EH (cell line): ENCODE measurements around the gene BNC2.

Source experiments
- DNase-seq: peaks from one replicate; pipeline ENCODE4 v3.0.0-alpha.2; 2015; ENCODE audit warnings: low read depth

Gene BNC2

DNA sequence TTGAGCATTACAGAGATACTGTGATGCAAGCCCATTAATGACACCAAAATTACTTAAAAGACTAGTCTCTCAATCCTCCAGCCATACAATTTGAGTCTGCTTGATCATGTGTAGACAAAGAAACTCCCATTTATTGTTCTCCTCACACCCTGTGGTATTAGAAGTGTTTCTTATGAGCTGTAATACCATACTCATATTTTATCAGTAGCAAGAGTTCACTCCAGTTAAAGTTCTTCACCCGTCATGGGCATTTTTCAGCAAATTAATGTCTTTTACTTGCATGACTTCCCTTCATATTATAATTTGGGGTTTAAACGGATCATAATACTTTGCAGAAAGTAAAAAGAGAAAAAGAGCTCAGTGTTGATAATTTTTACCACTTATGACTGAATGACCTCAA, 242.9 kb downstream of the BNC2 start:
- DNase-seq = no peak

DNA sequence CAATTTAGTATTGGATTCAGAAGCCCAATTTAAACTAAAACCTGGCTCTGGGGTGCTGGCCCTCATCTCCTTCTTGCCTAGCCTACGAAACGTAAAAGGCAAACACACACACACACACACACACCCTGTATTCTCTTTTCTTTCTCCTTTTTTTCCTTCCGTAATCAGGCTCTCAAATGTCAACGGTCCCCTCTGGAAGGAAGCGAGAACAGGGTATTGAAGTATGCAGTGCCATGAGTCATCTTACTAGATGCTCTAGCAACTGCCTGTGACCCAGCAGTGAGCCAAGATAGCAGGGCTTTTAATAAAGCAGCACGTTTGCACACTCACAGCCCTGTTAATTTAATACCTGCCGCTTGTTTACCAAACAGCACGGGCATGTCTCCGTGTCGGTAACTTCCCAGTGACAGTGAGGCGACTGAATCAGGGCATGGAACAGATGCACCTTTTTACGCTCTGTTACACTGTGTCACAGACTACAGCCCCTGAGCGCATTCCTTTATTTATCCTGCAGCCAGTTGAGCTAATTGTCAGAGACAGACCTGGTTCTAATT, 243.8 kb downstream of the BNC2 start:
- peak; percentile 90 for DNase-seq

DNA sequence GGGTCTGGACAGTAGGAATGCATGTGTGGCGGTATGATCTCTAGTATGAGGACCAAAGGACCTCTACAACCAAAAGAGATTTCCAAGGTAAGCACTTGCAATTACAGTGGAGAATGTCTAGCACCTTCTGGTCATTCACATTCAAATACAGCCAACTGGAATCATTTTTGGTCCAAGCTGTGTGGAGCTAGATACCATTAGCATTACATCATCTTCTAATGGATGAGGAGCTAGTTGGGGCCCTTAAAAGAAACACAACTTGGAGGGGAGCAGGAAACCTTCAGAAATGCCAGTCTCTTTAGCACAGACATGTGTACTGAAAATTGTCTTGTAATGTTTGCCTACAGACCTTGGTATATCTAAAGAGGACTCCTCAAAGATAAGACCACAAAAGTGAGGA, 244.7 kb downstream of the BNC2 start:
- peak; percentile 70 for DNase-seq

DNA sequence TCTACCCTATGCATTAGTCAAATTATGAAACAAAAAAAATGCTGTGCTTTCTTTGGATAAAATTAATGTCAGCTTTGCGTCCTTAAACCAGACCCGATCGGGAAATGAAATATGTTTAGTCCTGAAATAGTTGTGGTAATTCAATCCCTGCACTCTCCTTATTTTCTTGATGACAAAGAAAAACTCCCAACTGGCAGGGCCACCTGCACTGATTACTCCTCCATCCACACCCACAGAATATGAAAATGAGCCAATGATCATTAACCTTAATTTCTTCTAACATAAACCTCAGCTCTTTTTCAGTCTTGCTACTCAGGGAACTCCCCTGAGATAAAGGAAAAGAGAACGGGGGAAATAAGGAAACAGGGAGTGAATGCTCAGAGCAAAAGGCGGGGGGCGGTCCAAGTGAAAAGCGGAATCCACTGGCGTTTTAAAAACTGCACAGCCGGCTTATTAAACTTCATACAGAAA, 245.3 kb downstream of the BNC2 start:
- no peak for DNase-seq

DNA sequence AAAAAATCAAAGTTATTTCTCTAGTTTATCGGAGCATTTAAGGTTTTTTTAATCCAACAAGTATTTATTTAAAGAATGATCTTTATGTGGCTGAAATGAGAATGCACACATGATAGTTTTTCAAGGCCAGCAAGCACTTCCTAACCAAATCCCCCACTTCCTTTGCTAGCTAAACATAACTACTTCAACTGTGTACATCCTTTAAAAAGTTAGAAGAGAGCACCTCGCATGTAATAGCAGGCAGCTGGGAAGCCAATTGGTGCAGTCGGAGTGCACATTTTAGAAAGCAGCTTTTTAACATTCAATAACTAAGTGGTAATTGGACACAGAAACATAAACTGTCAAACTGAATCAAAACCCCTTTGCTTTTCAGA, 245.7 kb downstream of the BNC2 start:
- no peak for DNase-seq

DNA sequence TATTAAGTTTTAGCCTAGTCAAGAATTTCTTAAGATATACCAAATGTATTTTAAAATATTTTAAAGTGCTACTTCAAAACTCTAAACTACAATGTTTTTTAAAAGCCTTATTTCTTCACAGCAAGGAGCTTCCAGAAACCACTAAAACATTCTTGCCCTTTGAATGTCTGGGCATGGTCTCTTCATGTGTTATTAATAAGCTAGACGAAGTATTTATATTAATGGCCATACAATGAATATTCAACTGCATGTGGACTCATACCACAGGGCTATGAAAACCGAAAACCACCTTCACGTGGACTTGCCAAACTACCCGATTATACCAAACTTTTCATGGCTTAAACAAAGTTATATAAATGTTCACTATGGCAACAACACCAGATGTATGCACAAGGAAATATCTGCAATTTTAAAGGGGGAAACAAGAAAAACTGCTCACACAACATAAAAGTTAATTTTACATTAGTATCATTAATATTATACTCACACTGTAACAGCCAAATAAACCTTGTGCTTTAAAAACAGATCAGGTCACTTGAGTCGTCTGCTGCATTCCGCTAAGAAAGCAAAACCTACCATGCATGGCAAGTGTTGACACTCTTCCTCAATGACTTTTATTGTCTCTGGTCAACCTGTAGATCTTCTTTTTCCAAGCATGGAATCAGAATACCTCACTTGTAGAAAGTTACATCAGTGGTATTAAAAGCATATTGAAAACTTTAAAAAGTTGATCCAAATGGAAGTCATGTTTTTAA, 246.3 kb downstream of the BNC2 start:
- DNase-seq = no peak

DNA sequence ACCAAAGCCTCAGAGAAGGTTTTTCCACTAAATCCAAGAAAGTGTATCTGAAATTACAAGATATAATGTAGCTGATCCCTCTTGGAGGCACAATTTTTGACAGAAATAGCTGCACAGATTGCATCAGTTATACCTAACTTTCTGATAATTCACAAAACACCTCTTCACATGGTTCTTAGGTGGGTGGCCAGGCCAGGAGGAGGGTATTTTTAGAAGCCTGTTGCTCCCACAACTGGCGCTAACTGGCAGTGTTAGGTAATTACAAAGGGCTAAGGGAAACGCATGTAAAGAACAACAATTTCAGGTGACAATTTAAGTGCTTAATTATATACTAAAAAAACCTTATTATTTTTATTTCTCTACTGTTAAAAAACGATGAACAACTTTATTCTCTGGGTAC, 247.9 kb downstream of the BNC2 start:
- no peak for DNase-seq

DNA sequence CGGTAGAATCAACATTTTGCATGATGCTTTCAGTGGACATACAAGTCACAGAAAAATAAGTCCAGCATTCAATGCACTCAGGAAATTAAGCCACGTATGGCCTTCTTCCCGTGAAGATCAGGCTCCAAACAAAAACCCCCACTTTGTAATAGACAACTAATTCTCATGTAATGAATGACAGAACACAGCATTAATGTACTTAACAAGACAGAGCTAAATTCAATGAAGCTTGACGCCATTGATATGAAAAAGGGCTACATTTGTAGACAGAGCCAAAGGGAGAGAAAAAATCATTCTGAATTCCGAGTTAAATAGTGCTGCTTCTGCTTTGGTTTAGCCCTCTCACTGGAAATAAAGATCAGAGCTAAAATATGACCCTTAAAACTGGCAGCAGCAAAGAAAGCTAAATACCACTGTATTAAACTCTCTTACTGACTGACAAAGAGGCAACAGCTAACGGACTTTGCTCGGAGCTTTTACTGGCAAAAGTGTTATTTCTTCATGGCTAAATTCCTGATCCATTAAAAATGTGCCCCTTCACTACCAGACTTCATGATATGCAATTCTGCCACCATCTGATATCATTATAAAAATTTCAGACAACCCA, 250.5 kb downstream of the BNC2 start:
- no peak for DNase-seq

DNA sequence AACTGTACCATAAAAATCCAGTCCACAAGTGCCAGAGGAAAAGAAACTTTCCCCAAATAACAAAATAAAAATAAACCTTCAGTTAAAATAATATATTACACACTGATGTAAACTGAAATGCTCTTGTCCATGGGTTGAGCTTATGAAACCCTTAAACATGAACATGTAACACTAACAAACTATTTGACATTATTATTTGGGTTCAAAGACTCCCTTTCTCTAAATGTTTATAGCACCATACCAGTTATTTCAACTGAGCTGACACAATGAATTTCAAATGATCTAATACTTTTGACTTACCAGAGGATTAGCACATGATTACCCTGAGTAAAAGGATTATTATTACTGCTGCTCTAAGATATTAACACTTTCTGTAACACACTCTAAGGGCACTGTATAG, 251.1 kb downstream of the BNC2 start:
- no peak for DNase-seq

DNA sequence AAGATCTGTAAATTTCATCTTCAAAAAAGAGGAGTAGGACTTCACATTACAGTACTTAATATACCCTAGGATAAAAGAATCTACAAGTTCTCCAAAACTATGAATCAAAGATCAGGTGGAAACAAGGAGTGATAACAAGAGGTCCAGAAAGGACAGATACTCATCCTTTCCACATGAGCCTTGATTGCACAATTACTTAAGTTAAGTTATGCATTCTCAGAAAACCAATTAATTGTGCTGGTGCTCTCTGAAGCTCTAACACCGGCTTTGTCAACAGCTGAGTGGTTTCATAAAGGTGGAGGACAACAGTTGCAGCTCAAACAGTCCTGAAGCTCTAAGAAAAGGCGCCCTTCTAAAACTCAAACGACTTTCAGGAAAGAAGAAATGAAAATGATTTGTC, 251.9 kb downstream of the BNC2 start:
- peak; percentile 5 for DNase-seq

DNA sequence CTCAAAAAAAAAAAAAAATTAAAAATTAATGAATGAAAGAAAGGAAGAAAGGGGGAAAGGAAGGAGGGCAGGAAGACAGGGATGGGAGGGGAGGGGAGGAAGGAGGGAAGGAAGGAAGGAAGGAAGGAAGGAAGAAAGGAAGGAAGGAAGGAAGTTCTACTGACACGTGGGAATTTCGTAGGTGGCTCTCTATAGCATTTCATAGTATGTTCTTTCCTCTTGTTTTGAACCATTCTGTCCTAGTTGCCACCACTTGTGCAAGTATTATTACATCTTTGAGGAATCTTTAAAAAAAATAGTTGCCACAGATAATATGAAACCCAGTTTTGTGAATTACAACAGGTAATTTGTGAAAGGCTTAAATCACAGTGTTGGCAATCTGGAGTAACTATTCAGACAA, 253.8 kb downstream of the BNC2 start:
- no peak for DNase-seq

DNA sequence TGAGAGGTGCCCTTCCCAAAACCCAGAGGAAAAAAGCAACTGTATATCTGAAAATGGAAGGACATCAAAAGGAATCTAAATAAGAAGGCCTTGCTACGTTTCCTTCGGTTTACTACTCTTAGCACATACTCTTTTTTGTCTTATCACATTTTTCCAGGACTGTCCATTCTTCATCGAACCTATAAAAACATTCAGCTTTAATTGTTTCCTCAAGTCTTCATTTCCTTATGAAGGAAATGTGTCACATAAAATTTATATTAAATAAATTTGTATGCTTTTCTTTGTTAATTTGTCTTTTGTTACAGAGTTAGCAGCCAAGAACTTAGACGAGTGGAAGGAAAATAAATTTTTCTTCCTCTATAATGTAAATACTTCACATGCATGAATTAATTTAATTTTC, 255.0 kb downstream of the BNC2 start:
- DNase-seq = no peak

DNA sequence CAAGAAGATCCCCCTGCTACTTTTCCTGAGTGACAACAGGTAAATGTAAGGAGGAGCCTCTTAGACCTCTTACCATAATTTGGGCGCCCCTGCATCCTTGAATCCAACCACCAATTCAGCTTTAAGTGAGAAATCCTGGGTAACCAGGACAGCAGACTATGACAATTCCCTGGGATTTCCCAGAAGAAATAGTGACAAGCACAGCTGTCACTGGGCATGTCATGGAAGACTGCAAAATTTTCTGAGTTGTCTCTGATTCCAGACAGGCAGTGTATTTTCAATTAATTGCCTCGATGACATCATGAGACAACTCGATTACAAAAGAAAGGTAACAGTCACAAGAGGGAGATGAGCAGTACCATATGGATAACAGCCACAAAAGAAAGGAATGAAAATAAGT, 256.9 kb downstream of the BNC2 start:
- no peak for DNase-seq

DNA sequence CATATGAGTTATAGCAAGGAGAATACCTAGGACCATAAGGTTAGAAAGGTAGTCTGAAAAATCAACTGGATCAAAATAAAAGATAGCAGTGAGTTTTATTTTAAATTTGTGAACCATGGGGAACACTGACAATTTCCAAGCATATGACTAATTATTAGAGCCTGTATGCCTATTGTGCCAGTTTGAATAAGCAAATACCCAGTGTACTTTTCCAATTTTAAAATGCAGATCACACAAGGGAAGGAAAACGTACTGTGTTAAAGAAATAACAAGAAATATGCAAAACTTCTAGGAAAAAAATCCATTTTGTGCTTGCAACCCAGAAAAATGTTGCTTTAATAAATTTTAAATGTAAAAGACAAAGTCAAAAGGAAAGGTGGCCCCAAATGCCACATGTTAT, 257.4 kb downstream of the BNC2 start:
- DNase-seq = no peak

DNA sequence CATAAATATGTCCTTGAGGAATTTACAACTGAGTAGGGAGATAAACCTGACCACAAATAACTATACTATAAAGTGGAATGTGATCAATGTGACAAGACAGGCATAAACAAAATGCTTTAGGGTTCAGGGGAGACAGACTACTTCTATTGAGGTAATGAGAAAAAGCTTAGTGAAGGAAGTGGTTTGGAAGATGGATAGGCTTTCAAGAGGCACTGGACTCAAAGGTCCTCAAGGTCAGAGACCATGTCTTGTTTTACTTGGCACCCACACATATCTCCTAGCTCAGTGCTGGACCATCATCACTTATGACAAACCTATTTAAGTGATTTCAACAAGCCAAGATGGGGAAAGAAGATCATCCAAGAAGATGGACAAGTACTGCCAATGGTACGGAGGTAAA, 257.8 kb downstream of the BNC2 start:
- DNase-seq = peak; percentile 54

DNA sequence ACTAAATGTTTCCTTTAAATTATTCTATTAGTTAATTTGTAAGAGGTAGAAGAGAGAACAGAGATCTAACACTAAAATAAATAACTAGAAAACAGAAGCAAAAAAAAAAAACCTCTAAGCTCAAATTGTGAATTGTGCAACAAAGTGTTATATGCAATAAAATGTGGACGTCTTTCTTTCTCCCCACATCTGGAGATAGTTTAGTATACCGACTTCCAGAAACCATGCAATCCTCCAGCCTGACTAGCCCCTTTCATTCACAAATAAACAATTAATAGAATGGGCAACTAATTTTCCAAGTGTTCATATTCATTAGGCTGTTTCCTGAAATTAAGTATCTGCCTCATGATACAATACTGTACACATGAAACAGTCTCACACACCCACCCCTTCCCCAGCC, 258.5 kb downstream of the BNC2 start:
- DNase-seq = peak; percentile 78

DNA sequence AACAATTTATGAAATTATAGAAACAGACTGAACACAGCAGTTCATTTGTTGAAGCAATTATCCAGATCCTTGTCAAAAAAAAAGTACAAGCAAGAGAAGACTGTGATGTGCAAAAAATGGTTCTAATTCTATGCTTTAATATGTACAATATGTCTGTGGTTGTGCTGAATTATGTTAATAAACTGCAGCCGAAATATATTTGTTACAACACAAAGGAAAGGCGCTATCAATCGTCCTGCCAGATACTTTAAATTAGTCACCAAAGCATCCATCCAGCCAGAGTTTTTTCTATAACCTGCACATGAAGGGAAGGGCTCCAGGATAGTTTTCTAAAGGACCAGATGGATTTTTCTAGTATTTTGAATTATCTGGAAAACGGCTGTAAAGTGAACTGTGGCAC, 259.5 kb downstream of the BNC2 start:
- DNase-seq = no peak

DNA sequence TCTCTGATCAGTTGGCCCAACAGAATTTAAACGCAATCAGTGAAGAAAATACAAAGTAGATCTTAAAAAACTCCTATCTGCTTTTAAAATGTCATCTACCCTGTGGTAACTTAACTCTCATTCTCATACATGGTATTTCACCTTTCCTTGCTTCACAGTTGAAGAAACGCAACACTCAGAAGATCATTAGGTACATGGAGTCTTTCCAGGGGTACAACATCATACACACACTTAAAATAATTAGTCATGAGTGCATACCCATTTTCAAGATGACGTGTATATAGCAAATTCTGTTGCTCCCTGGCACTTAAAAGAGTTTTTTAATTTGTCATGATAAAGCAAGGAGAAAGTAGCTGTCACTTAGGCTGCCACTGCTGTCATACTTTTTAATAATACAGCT, 259.9 kb downstream of the BNC2 start:
- no peak for DNase-seq

DNA sequence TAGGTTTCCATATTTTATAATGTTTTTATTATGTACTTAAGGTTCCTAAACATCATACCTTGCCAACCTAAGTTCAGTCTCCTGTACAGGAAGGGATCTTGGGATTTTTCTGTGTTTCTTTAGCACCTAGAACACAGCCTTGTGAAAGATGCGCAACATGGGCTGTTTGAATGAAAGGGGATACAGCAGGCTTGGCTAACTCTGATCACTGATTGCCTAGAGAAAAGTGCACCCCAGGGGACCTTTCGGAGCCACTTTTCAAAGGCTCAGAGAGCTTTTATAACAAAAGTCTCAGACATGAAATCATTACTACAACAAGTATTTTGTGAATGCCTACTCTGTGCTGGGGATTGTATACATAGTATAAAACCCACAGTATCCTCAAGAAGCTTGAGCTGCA, 261.6 kb downstream of the BNC2 start:
- no peak for DNase-seq

DNA sequence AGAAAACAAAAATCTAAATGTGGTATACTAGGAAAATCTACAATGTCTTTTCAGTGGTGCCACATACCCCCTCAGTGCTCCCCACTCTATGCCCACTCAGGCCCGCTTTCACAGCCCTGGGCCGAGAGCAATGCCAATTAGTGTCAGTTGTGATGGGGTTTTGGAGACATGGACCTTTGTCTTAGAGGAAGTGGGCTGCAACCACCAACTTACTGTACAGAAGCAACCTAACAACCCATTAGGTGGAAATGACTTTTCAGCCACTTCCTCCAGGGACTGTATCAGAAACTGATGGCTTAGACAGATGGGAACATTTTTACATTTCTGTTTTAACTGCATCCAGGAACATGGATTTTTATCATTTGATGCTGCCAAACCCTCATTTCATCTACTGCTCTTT, 268.0 kb downstream of the BNC2 start:
- DNase-seq = no peak

DNA sequence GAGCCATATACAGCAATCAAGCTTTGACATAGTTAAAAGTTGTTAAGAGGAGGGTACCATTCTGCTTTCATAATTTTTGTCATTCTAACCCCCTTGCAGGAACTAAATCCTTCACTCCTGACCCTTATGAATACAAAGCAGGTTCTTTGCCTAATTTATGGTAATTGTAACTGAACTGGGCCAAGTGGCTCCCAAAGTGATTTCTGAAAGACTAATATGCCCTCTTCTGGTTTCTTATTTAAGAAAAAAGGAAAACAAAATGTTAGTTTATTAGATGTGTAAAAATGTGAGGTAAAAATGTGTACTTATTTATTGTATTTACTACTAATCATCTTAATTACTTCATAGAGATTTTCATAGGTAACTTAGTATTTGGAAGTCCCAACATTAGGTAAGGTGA, 268.5 kb downstream of the BNC2 start:
- no peak for DNase-seq

DNA sequence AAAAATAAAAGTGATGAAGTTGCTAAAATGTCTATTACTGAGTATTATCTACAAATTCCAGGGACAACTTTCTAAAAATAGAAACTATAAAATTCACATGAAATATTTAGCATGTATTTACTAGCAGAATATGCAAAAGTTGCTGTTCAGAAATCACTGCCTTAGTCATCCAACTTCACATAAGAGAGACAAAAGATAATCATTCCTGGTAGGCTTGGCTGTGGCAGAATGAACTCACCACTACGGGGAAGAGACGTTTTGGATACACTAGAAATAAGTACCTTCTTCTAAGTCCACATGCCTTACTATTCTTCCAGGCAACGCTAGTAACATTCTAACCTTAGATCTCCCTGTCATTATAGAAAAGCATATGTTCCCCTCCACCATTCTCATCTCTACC, 272.2 kb downstream of the BNC2 start:
- peak; percentile 40 for DNase-seq

DNA sequence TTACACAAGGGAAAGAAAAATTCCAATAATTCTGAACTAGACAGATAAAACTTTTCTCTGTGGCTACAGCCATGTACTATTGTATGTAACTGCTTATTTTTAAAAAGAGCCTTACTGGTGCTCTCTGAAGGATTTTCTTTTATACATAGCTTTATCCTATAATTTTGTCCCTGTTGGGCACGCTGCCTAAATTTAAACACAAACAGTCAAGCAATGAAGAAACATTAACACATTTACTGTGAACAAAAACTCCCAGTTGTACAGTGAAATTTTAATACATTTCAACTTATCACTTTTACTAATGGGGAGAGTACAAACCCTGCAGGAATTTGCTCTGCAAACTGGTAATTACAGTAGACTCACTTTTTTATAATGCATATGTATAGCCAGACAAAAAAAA, 273.3 kb downstream of the BNC2 start:
- DNase-seq = no peak

DNA sequence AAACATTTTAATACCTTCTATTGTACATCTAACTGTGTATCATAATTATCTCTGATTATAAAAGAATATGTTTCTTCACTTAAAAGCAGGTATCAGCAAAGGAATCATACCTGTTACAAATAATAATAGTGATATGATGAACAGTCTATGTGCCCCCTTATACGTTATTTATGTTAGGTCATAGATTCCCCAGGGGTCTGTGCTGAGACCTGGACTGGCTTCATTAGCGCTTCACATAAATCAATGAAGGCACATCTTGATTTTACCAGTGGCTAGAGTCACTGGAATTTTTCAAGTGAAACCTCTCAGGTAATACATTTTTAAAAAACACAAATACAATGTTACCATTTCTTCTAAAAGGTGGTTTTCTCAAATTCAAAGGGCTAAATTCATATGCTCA, 275.2 kb downstream of the BNC2 start:
- no peak for DNase-seq
